KOPT-K1 (cell line): Measurements from ENCODE around the gene ETV6.

Source experiments
- H3K27ac ChIP-seq: fragments of 200-600 bp; sonication (generic); 2 replicates; pipeline ENCODE4 v1.5.1; 2016; ENCODE audit warnings: antibody characterized with exemption, mild to moderate bottlenecking, low read depth, low read length; ENCODE audit not compliant: poor library complexity, severe bottlenecking
- H3K36me3 ChIP-seq: fragments of 200-600 bp; sonication (generic); 2 replicates; pipeline ENCODE4 v1.5.1; 2017; ENCODE audit warnings: antibody characterized with exemption, mild to moderate bottlenecking, low read length, moderate library complexity; ENCODE audit not compliant: insufficient read depth
- H3K9me3 ChIP-seq: fragments of 200-600 bp; sonication (generic); 2 replicates; pipeline ENCODE4 v1.5.1; 2017; ENCODE audit warnings: antibody characterized with exemption, low read length, mild to moderate bottlenecking; ENCODE audit not compliant: insufficient read depth, poor library complexity, severe bottlenecking

Gene ETV6

GRCh38 chr12:11777451-11777850 lies 128.0 kb downstream of the ETV6 start:
- Histone ChIP-seq H3K9me3 (no peaks in the 10 kb centered on the region), H3K36me3 (no peaks in the 10 kb centered on the region), H3K27ac (peak overlapping the region; percentile 95)

- H3K9me3 ChIP-seq = no peaks in the 10 kb centered on the region
Observed at GRCh38 chr12:11777962-11778361, 128.5 kb downstream of the ETV6 start.

GRCh38 chr12:11778713-11779685 lies 129.5 kb downstream of the ETV6 start:
- H3K36me3 ChIP-seq = no peaks in the 10 kb centered on the region
- no peaks in the 10 kb centered on the region for H3K9me3 ChIP-seq
- H3K27ac ChIP-seq = peak overlapping the region; percentile 95

More at GRCh38 chr12:11777962-11778361, 128.5 kb downstream of the ETV6 start:
- Histone ChIP-seq H3K27ac (peak overlapping the region; percentile 95), H3K36me3 (no peaks in the 10 kb centered on the region)

- no peaks in the 10 kb centered on the region for H3K36me3 ChIP-seq
- H3K27ac ChIP-seq = peak overlapping the region; percentile 95
- no peaks in the 10 kb centered on the region for H3K9me3 ChIP-seq
Observed at GRCh38 chr12:11780521-11781101, 131.1 kb downstream of the ETV6 start.

- peak overlapping the region; percentile 95 for H3K27ac ChIP-seq
- no peaks in the 10 kb centered on the region for H3K36me3 ChIP-seq
- no peaks in the 10 kb centered on the region for H3K9me3 ChIP-seq
Observed at GRCh38 chr12:11782914-11783420, 133.5 kb downstream of the ETV6 start.

GRCh38 chr12:11785712-11786111 lies 136.2 kb downstream of the ETV6 start:
- Histone ChIP-seq H3K36me3 (no peaks in the 10 kb centered on the region), H3K9me3 (no peaks in the 10 kb centered on the region), H3K27ac (peak overlapping the region; percentile 95)

- Histone ChIP-seq H3K36me3 (peaks cover 5% of the 10 kb centered on the region; the same call in 1 of the 2 replicates), H3K9me3 (no peaks in the 10 kb centered on the region), H3K27ac (peak overlapping the region; percentile 97)
Observed at GRCh38 chr12:11786638-11787365, 137.3 kb downstream of the ETV6 start.

- H3K9me3 ChIP-seq = no peaks in the 10 kb centered on the region
- H3K36me3 ChIP-seq = peaks cover 5% of the 10 kb centered on the region; the same call in 1 of the 2 replicates
- H3K27ac ChIP-seq = peak overlapping the region; percentile 97
Observed at GRCh38 chr12:11787437-11787836, 138.0 kb downstream of the ETV6 start.

GRCh38 chr12:11787933-11788849 lies 138.7 kb downstream of the ETV6 start:
- peak overlapping the region; percentile 97 for H3K27ac ChIP-seq
- H3K9me3 ChIP-seq = no peaks in the 10 kb centered on the region
- peaks cover 5% of the 10 kb centered on the region; the same call in 1 of the 2 replicates for H3K36me3 ChIP-seq

- H3K9me3 ChIP-seq = no peaks in the 10 kb centered on the region
- H3K27ac ChIP-seq = peak overlapping the region; percentile 97
- peaks cover 5% of the 10 kb centered on the region; the same call in 1 of the 2 replicates for H3K36me3 ChIP-seq
Observed at GRCh38 chr12:11793921-11794710, 144.6 kb downstream of the ETV6 start.

GRCh38 chr12:11794751-11795150 lies 145.3 kb downstream of the ETV6 start:
- Histone ChIP-seq H3K9me3 (no peaks in the 10 kb centered on the region), H3K36me3 (peaks cover 5% of the 10 kb centered on the region; the same call in 1 of the 2 replicates), H3K27ac (peak overlapping the region; percentile 97)

GRCh38 chr12:11795192-11795912 lies 145.9 kb downstream of the ETV6 start:
- peaks cover 5% of the 10 kb centered on the region for H3K36me3 ChIP-seq
- H3K27ac ChIP-seq = peak overlapping the region; percentile 97
- no peaks in the 10 kb centered on the region for H3K9me3 ChIP-seq
